Esophagus squamous epithelium (tissue), 4 donors: ENCODE results near the gene KIF18B.

Experiments
- CTCF ChIP-seq, 6 experiments: fragments of 450-650 bp in 4 of 6; fragments of 200-600 bp in 2 of 6; sonication (generic) in 2 of 6; IDR thresholded peaks; one replicate each; pipeline ENCODE4 v1.5.1; 2016 to 2019; ENCODE audit warnings: antibody characterized with exemption in 6 of 6, mild to moderate bottlenecking in 4 of 6, moderate library complexity in 4 of 6
- POLR2A ChIP-seq, 4 donors: fragments of 450-650 bp; IDR thresholded peaks; one replicate each; pipeline ENCODE4 v1.6.1; 2017; ENCODE audit warnings: antibody characterized with exemption in 4 of 4, mild to moderate bottlenecking in 4 of 4, moderate library complexity in 3 of 4

GRCh38 chr17:44965481-44966234 lies 18.1 kb upstream of the KIF18B start:
- TF ChIP-seq POLR2A (IDR thresholded peaks at IDR 0.05) (no peak), CTCF (IDR thresholded peaks at IDR 0.05) (no peak)
